Right lobe of liver (tissue), 6 donors: Measurements from ENCODE around the gene ZNF799. TPM values are rescaled to one million over a fixed set of nuclear protein-coding genes. Genes with fewer than 3 reads are reported as not detected.

Experiments
- ATAC-seq, 4 donors: fragments of 200-7000 bp; cut with Tn5 transposase; one replicate each; pipeline ENCODE4 v1.9.1; 2020; ENCODE audit warnings: mild to moderate bottlenecking in 4 of 4, moderate library complexity in 4 of 4
- DNase-seq, 3 donors: peaks; one replicate each; pipeline ENCODE4 v3.0.0-alpha.2; 2020
- H3K27ac ChIP-seq, 3 donors: fragments of 200-600 bp; one replicate each; pipeline ENCODE4 v1.8.0; 2022
- H3K27me3 ChIP-seq, 2 donors: fragments of 200-600 bp; one replicate each; pipeline ENCODE4 v1.8.0; 2022
- H3K36me3 ChIP-seq, 4 donors: fragments of 200-600 bp; sonication (generic) in 1 of 4; one replicate each; pipeline versions ENCODE4 v1.5.1 to v1.8.0; 2017 to 2022; ENCODE audit warnings: control low read depth in 1 of 4
- H3K4me1 ChIP-seq, 4 donors: fragments of 200-600 bp; sonication (generic) in 1 of 4; one replicate each; pipeline versions ENCODE4 v1.5.1 to v1.8.0; 2017 to 2022; ENCODE audit warnings: control low read depth in 1 of 4
- H3K4me3 ChIP-seq, 3 donors: fragments of 200-600 bp; one replicate each; pipeline ENCODE4 v1.8.0; 2022
- H3K9me3 ChIP-seq, 4 donors: fragments of 200-600 bp; sonication (generic) in 1 of 4; one replicate each; pipeline versions ENCODE4 v1.5.1 to v1.8.0; 2017 to 2022; ENCODE audit warnings: control low read depth in 1 of 4
- CTCF ChIP-seq, 4 donors: fragments of 200-600 bp in 3 of 4; fragments of 450-650 bp in 1 of 4; IDR thresholded peaks; one replicate each; pipeline versions ENCODE4 v1.5.1 to v1.8.0; 2016 to 2022; ENCODE audit warnings: antibody characterized with exemption in 4 of 4, mild to moderate bottlenecking in 2 of 4
- POLR2A ChIP-seq: fragments of 450-650 bp; IDR thresholded peaks from one replicate; pipeline ENCODE4 v1.6.1; 2017; ENCODE audit warnings: antibody characterized with exemption, mild to moderate bottlenecking
- WGBS: methylation state at CpG from one replicate; pipeline ENCODE4 v1.1.6; 2018; ENCODE audit warnings: low coverage, low lambda C conversion rate; ENCODE audit not compliant: insufficient coverage; ENCODE audit errors: missing lambda C conversion rate; 5-methylcytosine and 5-hydroxymethylcytosine counted together
- intact Hi-C, 2 donors: fragments of 100-400 bp; cut with DNase I; formaldehyde crosslinking; loops; one replicate each; pipeline versions ENCODE4 v1.11.2 to v1.14.1; 2022
- small RNA-seq, 2 experiments: library from RNA; depleted of rRNA; stranded (forward); fragments of <200 nt; gene quantifications; one replicate each; pipeline ENCODE3, GENCODE V24; 2016
- total RNA-seq, 6 experiments: library from RNA; depleted of rRNA in 2 of 6; stranded (reverse); fragments of >200 nt in 2 of 6; fragmentation: NEBNext Ultra II Directional in 3 of 6; extraction: Animal tissue kit (Norgen Biotek cat#: 25700) in 3 of 6; gene quantifications; one replicate each; pipeline versions ENCODE4 v1.1.0 to v1.2.4, GENCODE V29; 2016 to 2023
- donor health status: DM: no; HTN: yes; CAD: no.
- donor health status: DM: no; HTN: no; CAD: no.
- donor health status: DM: no; HTN: no; CAD: no.
- donor health status: DM: no; HTN: yes; CAD: no.
- donor health status: DM: no; HTN: yes; CAD: no.

ZNF799 gene
- total RNA-seq, 6 experiments from 2014 or later: 2.3 to 2.8 (median 2.7) TPM

GRCh38 chr19:12350185-12350889 lies 50.7 kb downstream of the ZNF799 start:
- intact Hi-C loops: no loop called here
- Histone ChIP-seq H3K27me3 (no peaks in the 10 kb centered on the region), H3K4me3 (no peak overlapping the region), H3K4me1 (no peaks in the 10 kb centered on the region), H3K36me3 (peaks cover 0 to 20% (median 6%) of the 10 kb centered on the region in 4 donors), H3K27ac (no peak overlapping the region), H3K9me3 (peaks cover 0 to 59% (median 23%) of the 10 kb centered on the region in 4 donors)
- WGBS: 97% methylated on average over 8 of the region's 8 CpGs
- DNase-seq (no peak), ATAC-seq (no peak)
- TF ChIP-seq CTCF (IDR thresholded peaks at IDR 0.05) (no peak), POLR2A (no peak)

GRCh38 chr19:12346896-12347295 lies 54.2 kb downstream of the ZNF799 start:
- Histone ChIP-seq H3K9me3 (peaks cover 0 to 49% (median 15%) of the 10 kb centered on the region in 4 donors), H3K27me3 (no peaks in the 10 kb centered on the region), H3K27ac (no peak overlapping the region), H3K4me3 (no peak overlapping the region), H3K4me1 (no peaks in the 10 kb centered on the region), H3K36me3 (peaks cover 0 to 20% (median 6%) of the 10 kb centered on the region in 4 donors)
- DNase-seq (no peak), ATAC-seq (peak in 1 of 4 donors; percentile 28)
- intact Hi-C loops: no loop called here
- WGBS: 75% methylated on average over 1 of the region's 2 CpGs
- TF ChIP-seq CTCF (IDR thresholded peaks at IDR 0.05): no peak
- no peak for TF ChIP-seq POLR2A

- Histone ChIP-seq H3K36me3 (peaks cover 0 to 7% (median under 1%) of the 10 kb centered on the region in 4 donors), H3K4me3 (no peak overlapping the region), H3K27ac (no peak overlapping the region), H3K27me3 (no peaks in the 10 kb centered on the region), H3K4me1 (no peaks in the 10 kb centered on the region), H3K9me3 (peaks cover 0 to 34% (median 9%) of the 10 kb centered on the region in 4 donors)
- intact Hi-C loops: no loop called here
- TF ChIP-seq CTCF (IDR thresholded peaks at IDR 0.05): no peak
- no peak for TF ChIP-seq POLR2A
- ATAC-seq (no peak), DNase-seq (no peak)
- 100% methylated on average over 1 of the region's 1 CpG for WGBS
Measured at GRCh38 chr19:12345197-12345596, 55.9 kb downstream of the ZNF799 start.

Small RNA genes lying within 50 kb of the gene (small RNA-seq; reads per million reads assigned to genes)
- 0 reads per million in 2 experiments for gene RPS29P23

Other genes starting within 250 kb of the ZNF799 start
- 1 to 10 TPM in 4 of 6 experiments, under 1 TPM in 2; 0.57 to 1.8 (median 1.4) TPM for gene ZNF625, start 244.5 kb downstream of the ZNF799 start, total RNA-seq
- 1 to 10 TPM; 1.3 to 3.9 (median 2.2) TPM for gene ZNF136, start 238.2 kb downstream of the ZNF799 start, total RNA-seq
- 10 to 100 TPM in 1 of 6 experiments, 1 to 10 TPM in 5; 4.9 to 11.6 (median 6.2) TPM for gene ZNF44, start 106.4 kb downstream of the ZNF799 start, total RNA-seq
- 1 to 10 TPM; 2.4 to 4.5 (median 3.6) TPM for gene ZNF563, start 67.6 kb downstream of the ZNF799 start, total RNA-seq
- 1 to 10 TPM in 3 of 6 experiments, under 1 TPM in 3; 0.56 to 2.3 (median 1.3) TPM for gene ZNF442, start 35.6 kb downstream of the ZNF799 start, total RNA-seq
- gene ZNF443, start 39.8 kb upstream of the ZNF799 start, total RNA-seq: 1 to 10 TPM in 5 of 6 experiments, under 1 TPM in 1; 1.00 to 3.1 (median 2.8) TPM
- under 1 TPM in 5 of 6 experiments, not detected in 1; 0.22 to 0.97 (median 0.49) TPM for gene ZNF709, start 83.5 kb upstream of the ZNF799 start, total RNA-seq
- gene ZNF564, start 150.2 kb upstream of the ZNF799 start, total RNA-seq: 1 to 10 TPM; 3.1 to 8.1 (median 5.3) TPM
- 1 to 10 TPM; 3.6 to 7.0 (median 4.3) TPM for gene ZNF490, start 209.5 kb upstream of the ZNF799 start, total RNA-seq
- gene ZNF791, start 209.6 kb upstream of the ZNF799 start, total RNA-seq: 10 to 100 TPM in 1 of 6 experiments, 1 to 10 TPM in 5; 5.5 to 10.7 (median 7.8) TPM